Measurements from ENCODE around the gene PVALB.

DNA sequence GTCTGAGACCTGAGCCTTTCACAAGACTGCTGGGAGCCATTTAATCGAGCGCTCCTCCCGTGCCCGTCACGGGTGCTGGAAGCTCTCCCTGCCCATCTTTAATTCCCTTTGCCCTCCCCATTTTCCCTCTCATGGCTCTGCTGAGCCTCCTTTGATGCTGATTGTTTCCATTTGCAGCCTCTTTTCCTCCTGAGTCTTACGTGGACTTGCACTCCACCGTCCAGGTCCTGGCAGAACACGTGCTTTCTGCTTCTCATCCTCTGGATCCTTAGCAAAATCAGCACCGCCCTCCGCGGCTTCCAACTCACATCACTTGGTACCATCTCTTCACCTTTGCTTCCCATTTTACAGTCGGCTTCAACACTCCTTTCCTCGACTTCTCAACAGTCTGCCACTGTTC is 48.2 kb downstream of the PVALB start:
- TF ChIP-seq, protein P1, sequence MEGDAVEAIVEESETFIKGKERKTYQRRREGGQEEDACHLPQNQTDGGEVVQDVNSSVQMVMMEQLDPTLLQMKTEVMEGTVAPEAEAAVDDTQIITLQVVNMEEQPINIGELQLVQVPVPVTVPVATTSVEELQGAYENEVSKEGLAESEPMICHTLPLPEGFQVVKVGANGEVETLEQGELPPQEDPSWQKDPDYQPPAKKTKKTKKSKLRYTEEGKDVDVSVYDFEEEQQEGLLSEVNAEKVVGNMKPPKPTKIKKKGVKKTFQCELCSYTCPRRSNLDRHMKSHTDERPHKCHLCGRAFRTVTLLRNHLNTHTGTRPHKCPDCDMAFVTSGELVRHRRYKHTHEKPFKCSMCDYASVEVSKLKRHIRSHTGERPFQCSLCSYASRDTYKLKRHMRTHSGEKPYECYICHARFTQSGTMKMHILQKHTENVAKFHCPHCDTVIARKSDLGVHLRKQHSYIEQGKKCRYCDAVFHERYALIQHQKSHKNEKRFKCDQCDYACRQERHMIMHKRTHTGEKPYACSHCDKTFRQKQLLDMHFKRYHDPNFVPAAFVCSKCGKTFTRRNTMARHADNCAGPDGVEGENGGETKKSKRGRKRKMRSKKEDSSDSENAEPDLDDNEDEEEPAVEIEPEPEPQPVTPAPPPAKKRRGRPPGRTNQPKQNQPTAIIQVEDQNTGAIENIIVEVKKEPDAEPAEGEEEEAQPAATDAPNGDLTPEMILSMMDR (conservative IDR thresholded peaks at IDR 0.05; ENCODE audit: low read length): no peak
- no peak for TF ChIP-seq EZH2phosphoT487 (IDR thresholded peaks at IDR 0.05; ENCODE audit: borderline replicate concordance, low read depth, low read length)

Data from OCI-LY7 (cell line).